Midbrain (tissue), 1 donor: ENCODE results near the gene BACH2.
"Not testable (repeated sequence)": the region's sequence is repeated elsewhere in the genome, so short reads cannot be mapped to it uniquely, and the experiment has no call there.

Experiments
- DNase-seq: peaks from one replicate; lab custom pipeline; 2025; lab: John Stamatoyannopoulos, UW

BACH2 gene

GRCh38 chr6:89939144-89939543 is 357.5 kb downstream of the BACH2 start:
- DNase-seq, result no peak

DNA sequence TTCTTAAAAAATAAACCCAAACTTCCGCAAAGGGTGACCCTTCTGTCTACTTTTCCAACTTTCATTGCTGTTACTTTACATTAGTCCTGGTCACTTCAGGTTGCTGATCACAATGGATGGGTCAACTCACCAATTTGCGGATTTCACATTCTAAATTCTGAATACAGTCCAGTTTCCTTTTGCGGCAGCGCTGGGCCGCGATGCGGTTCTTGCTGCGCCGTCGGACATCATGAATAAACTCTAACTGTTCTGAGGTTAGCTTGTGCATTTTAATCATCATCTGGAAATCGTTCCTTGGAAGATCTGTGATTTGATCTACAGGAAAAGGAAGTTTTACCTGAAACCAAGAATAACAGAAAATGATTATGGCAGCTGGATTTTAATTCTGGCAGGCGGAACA is 358.6 kb downstream of the BACH2 start:
- no peak for DNase-seq

DNA sequence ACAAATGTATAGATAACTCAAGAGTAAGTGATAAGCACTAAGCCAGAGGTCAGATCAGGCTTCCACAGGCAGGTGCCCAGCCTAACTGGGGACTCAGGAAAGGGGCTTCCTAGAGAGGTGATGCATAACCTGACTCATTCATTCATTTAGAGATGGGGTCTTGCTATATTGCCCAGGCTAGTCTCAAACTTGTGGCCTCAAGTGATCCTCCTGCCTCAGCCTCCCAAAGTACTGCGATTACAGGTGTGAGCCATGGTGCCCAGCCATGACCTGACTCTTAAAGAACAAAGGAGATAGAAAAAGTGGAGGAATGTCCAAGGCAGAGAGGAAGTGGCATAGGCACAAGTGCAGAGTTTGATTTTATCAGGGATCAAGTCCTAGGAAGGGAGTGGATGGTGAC is 360.5 kb downstream of the BACH2 start:
- DNase-seq, result no peak

DNA sequence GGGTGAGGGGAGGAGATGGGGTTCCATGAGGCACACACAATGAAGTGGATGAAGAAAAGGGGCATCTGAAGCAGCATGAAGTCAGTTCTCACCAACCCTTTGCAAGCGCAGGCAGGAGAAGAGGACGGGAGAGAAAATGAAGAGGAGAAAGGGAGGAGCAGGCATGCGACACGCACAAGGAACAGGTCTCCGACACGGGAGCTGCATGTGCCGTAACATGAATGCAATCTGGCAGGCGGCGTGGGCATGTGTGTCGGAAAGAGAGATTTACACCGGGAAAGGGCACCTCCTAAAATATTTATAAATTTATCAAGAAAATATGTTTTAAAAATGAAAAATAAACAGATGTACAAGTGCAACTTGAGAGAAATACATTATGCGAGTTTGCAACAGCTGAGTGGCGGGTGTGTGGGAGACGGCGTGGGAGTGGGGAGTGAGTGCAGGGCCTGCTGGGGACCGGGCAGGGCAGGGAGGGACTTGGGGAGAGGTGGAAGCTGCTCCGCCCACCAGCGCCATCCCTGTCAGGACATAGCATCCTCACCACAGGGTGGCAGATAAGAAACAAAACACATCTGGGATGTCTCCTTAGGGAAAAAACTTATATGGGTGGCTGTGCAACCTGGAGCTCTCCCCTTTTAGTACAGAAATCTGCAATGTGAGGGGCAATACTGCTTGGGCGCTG is 361.8 kb downstream of the BACH2 start:
- no peak for DNase-seq

DNA sequence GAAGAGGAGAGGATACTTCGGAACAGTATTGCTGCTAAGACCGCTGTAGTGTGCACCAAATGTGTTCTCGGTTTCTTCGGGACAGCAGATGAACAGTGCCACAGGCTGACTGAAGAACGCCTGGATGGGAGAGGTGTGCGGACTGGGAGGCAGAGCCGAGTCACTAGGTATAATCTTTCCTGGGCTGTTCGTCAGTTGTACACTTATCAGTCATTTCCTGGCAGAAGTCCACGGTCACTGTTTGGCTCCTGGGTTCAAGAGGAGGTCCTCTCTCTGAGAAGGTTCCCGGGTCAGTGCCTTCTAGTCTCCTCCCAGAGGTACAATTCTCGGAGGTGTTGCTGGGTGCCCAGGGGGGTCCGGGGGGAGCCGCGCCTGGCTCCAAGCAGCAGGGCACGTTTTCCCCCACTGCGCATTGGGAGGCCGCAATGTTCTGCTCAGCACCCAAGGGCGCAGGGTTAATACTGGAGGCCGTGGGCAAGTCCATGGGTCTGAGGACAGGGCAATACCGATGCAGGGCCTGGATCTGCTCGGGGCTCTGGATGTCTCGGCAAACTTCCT is 364.3 kb downstream of the BACH2 start:
- no peak for DNase-seq

DNA sequence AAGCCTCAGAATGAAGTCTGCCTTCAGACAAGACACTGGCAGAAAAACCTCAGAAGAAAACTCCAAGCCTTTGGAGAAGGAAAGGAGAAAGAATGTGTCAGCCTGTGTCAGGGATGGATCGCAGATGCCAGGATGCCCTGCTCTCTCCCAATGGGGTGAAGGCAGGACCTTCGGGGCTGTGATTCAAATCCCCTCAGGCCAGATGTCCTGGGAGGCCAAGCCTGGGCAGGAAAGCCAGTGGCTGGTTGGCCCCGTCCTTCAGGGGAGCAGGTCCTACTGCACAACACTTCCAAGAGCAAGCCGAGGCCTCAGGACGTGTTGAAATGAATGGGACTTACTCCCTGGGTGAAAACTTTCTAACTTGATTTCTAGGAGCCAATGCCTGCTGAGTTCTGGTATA is 365.9 kb downstream of the BACH2 start:
- DNase-seq, result no peak

DNA sequence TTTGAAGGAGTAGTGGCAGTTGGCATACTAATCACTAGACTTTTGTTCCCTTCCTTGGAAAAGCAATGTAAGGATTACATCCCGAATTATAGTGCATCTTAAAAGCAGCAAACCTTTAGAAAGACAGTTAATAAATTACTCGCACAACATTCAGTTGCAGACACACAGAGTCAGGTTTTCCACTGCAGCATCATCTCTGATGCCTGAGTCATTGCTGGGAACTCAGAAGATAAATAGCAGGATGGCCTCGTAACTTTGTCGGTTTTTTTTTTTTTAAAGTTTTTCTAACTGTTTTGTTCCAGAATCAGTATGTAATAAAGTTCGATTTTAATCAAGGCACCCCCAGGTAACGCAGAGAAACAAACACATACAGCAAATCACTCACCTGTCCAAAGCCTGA is 368.0 kb downstream of the BACH2 start:
- no peak for DNase-seq

DNA sequence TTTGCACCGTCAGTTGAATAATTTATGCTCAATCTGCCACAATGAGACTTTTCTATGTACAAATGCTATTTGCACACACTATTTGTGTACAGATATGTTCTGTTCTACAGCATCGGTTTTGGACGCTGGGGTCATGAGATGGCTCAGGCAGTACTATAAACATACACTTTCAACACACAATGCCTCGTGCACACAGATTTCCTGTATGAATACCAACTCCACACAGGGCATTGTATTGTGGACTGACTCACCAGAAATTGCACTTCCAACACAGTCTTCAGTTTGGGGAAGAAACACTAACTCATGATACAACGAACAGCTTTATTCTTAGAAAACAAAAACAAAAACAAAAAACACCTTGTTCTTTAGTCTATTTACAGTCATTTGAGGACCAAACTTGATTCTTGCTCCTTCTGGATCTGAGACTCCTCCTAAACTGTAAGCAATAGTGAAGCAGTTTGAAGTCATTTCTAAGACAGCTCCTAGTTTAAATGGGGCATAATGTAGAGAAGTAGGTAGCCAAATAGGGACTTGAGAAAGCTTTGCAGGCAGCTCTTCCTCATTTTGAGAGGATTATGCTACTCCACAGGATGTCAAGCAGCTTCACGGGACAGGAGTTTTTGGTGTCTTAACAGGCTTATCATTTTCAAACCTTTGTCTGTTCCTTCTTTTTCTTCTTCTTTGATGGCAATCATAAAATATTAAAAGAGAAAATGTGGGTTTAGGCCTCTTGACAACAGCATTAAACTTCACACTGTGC is 368.7 kb downstream of the BACH2 start:
- DNase-seq, result no peak

DNA sequence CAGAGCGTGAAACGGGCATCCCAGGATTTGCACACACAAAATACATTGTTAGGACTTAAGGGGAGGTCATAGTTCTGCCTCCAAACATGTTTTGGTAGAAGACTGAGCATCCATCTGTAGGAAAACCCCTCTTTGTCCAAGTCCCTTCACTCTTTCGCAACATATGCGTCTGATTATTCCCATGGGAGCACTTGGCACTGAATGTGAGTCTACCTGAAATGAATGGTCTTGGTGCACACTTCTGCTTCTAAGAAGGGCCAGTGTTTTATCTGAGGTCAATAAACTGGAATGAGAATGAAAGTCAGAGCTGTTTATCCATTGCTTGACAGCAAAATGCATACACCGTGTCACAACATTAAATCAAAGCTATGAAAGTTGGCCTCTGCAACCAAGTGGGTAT is 369.4 kb downstream of the BACH2 start:
- no peak for DNase-seq

DNA sequence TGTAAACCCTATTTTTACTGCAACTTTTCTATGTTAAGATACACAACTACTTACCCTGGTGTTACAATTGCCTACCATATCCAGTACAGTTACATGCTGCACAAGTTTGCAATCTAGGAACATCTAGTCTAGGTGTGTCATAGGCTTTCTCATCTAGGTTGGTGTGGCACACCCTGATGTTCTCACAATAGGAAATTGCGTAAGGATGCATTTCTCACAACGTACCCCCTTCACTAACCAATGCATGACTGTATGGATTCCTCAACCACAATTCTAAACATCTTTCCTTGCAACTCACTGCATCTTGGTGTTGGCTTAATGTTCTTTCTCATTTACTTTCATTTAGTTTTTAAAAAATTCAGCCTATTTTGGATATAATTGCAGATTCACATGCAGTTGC is 370.8 kb downstream of the BACH2 start:
- DNase-seq, result no peak

DNA sequence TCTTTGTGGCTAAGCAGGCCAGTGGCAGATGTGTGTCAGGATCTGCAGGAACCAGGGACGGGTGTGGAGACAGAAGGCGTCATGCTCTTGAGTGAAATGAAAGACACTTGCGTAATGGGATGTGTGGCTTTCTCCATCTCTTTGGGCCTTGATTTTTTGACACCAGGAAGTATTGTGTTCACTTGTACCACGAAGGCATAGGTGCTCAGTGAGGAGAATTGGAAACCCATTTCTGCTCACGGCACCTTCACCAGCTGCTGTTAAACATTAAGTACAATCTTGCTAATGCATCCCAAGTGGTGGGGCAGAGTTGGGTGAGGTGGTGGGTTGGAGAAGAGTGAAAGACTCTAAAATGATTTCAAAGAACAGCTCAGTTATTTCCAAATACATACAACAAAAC is 372.4 kb downstream of the BACH2 start:
- DNase-seq, result no peak

DNA sequence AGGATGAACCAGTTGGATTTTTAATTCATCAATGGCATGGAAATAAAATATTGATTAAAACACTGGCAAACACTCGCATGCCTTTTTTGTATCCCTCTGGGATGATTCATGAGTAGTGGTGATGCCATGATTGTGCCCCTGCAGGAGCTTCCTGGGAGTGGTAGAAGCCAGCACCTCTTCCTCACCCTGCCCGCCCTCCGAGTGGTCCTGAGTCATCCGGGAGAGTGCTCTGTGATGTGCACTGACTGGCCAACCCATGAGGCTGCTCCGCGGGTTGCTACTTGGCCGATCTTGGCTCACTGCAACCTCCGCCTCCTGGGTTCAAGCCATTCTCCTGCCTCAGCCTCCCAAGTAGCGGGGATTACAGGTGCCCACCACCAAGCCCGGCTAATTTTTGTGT is 375.0 kb downstream of the BACH2 start:
- DNase-seq, result no peak

DNA sequence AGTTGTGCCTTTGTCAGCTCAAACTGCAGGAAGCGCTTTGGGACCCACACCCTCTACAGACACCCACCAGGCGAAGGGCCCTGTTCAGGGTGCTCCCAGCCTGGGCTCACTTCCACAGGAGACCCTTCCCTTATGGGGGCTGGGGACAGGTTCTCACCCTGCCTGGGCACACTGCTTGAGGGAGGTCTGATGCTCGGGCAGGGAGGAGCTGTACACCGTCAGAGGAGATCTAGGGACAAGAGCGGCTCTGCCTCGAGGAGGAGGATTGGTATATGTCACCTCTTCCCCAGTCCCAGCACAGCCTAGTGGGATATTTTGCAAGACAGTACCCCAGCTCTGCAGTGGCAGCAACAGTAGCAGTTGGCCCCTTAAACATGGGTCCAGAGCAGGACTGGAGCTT is 375.4 kb downstream of the BACH2 start:
- no peak for DNase-seq

DNA sequence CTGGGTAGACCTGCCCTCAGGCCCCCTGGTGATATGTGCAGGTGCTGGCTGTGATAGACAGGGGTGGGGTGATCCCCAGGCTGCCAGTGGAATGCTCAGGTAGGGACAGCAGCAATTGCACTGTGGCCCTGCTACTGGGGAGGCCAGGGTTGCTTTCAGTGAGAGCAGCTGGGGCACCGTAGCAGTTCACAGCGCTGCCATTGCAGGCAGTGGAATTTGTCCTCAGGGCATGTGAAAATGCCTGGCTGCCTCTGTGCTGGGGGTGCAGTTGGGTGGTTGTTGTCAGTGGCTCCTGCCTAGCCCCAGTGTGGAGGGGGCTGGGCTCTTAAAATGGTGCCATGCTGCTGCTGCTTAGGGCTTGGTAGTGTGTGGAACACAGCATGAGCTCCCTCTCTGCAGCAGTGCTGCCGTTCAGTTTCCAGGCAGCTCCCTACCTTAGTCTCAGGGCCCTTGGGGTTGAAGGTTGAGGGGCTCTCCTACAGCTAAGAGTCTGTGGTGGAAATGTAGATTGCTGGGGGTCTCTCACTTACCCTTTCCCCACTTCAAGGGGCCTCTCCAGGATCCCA is 378.8 kb downstream of the BACH2 start:
- DNase-seq, result no peak

GRCh38 chr6:89917216-89917615 is 379.4 kb downstream of the BACH2 start:
- DNase-seq, result no peak

- DNase-seq, result no peak
Observed at GRCh38 chr6:89916136-89916920, 380.3 kb downstream of the BACH2 start.

- no peak for DNase-seq
Observed at GRCh38 chr6:89910902-89911240, 385.8 kb downstream of the BACH2 start.

DNA sequence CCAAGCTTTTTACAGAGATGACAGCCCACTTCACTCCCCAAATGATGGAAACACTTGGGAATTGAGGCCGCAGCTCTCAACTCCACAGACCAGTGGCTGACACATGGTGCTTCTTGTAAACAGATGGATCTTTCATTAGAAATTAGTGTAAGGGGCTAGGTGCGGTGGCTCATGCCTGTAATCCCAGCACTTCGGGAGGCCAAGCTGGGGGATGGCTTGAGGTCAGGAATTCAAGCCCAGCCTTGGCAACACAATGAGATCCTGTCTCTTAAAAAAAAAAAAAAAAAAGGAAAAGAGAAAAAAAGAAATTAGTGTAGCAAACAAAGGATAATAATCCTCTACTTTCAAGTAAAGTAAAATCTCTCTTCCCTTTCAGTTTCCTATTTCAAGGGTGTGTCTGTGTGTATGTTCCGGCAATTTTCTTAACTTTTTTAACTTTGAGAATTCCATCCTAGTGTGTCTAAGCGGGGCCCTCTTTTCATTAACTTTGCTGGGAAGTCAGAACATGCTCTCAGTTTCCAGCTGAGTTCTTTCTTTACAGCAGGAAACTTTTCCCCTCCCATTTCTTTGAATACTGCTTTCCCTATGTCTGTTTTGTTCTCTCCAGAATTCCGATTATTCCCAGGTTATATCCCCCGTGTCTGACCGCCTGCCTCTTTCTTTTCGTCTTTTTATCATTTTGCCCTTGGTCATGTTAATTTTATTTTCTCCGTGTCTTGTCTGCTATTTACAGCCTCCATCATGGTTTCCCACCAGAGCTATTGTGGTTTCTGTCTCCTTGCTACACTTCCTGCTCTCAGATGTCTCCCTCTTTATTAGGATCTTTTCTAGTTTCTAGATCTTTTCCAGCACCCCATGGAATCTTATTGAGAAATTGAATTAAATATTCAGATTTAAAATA is 386.4 kb downstream of the BACH2 start:
- not testable (repeated sequence) for DNase-seq

- no peak for DNase-seq
Observed at GRCh38 chr6:89895276-89895874, 401.3 kb downstream of the BACH2 start.

GRCh38 chr6:89894169-89894568 is 402.5 kb downstream of the BACH2 start, which contains the start of gene GJA10:
Gene GJA10 (plus strand): TSS chr6:89894469. CDS start chr6:89894469, 0 bp downstream.
- DNase-seq, result no peak

- not testable (repeated sequence) for DNase-seq
Observed at GRCh38 chr6:89892577-89892976, 404.1 kb downstream of the BACH2 start.
